ENCODE measurements around the gene HS3ST3A1.
A peak's percentile ranks its signal among the peaks of the same experiment; 100 is the strongest.

The HS3ST3A1 gene

GRCh38 chr17:13581925-13582324, 19.8 kb downstream of the HS3ST3A1 start:
- Histone ChIP-seq H3K4me2 (ENCODE audit: low read length) (no peak overlapping the region), H3K4me1 (ENCODE audit: insufficient read depth, low read length, severe bottlenecking) (peaks cover 22% of the 10 kb centered on the region), H3K9me3 (ENCODE audit: low read length) (no peaks in the 10 kb centered on the region), H3K27ac (ENCODE audit: low read depth, low read length, poor library complexity, severe bottlenecking) (peak overlapping the region; percentile 84), H3F3A (ENCODE audit: insufficient read depth, low read length) (no peaks in the 10 kb centered on the region), H3K9me2 (ENCODE audit: low read depth, low read length) (no peaks in the 10 kb centered on the region), H4K20me1 (ENCODE audit: insufficient read depth, low read length) (no peaks in the 10 kb centered on the region), H2AFZ (ENCODE audit: low read length) (no peak overlapping the region), H3K79me2 (ENCODE audit: insufficient read depth, low read length) (no peaks in the 10 kb centered on the region), H3K36me3 (ENCODE audit: insufficient read depth, low read length) (no peaks in the 10 kb centered on the region), H3K27me3 (ENCODE audit: insufficient read depth, low read length) (no peaks in the 10 kb centered on the region), H3K4me3 (ENCODE audit: low read depth, low read length, poor library complexity, severe bottlenecking) (no peak overlapping the region), H3K9ac (ENCODE audit: low read length) (no peak overlapping the region)
- no peak for TF ChIP-seq EZH2 (IDR thresholded peaks at IDR 0.05; ENCODE audit: borderline replicate concordance, low read length)
- no peak for TF ChIP-seq CTCF (IDR thresholded peaks at IDR 0.05; ENCODE audit: low read length)

- Histone ChIP-seq H3K27me3 (ENCODE audit: insufficient read depth, low read length) (no peaks in the 10 kb centered on the region), H3F3A (ENCODE audit: insufficient read depth, low read length) (no peaks in the 10 kb centered on the region), H3K4me1 (ENCODE audit: insufficient read depth, low read length, severe bottlenecking) (peaks cover 22% of the 10 kb centered on the region), H3K27ac (ENCODE audit: low read depth, low read length, poor library complexity, severe bottlenecking) (no peak overlapping the region), H3K4me2 (ENCODE audit: low read length) (no peak overlapping the region), H3K9ac (ENCODE audit: low read length) (no peak overlapping the region), H4K20me1 (ENCODE audit: insufficient read depth, low read length) (no peaks in the 10 kb centered on the region), H3K79me2 (ENCODE audit: insufficient read depth, low read length) (no peaks in the 10 kb centered on the region), H3K9me2 (ENCODE audit: low read depth, low read length) (no peaks in the 10 kb centered on the region), H2AFZ (ENCODE audit: low read length) (no peak overlapping the region), H3K9me3 (ENCODE audit: low read length) (no peaks in the 10 kb centered on the region), H3K36me3 (ENCODE audit: insufficient read depth, low read length) (no peaks in the 10 kb centered on the region), H3K4me3 (ENCODE audit: low read depth, low read length, poor library complexity, severe bottlenecking) (no peak overlapping the region)
- TF ChIP-seq EZH2 (IDR thresholded peaks at IDR 0.05; ENCODE audit: borderline replicate concordance, low read length) (no peak), CTCF (IDR thresholded peaks at IDR 0.05; ENCODE audit: low read length) (no peak)
Observed at GRCh38 chr17:13580790-13581189, 20.9 kb downstream of the HS3ST3A1 start.

GRCh38 chr17:13576661-13577526, 24.8 kb downstream of the HS3ST3A1 start:
- H3K4me1 ChIP-seq (ENCODE audit: insufficient read depth, low read length, severe bottlenecking), result peaks cover 2% of the 10 kb centered on the region
- no peak overlapping the region for H3K4me3 ChIP-seq (ENCODE audit: low read depth, low read length, poor library complexity, severe bottlenecking)
- H3K4me2 ChIP-seq (ENCODE audit: low read length), result no peak overlapping the region
- no peaks in the 10 kb centered on the region for H3K9me2 ChIP-seq (ENCODE audit: low read depth, low read length)
- no peaks in the 10 kb centered on the region for H4K20me1 ChIP-seq (ENCODE audit: insufficient read depth, low read length)
- H3K27ac ChIP-seq (ENCODE audit: low read depth, low read length, poor library complexity, severe bottlenecking), result no peak overlapping the region
- no peak overlapping the region for H3K9ac ChIP-seq (ENCODE audit: low read length)
- no peaks in the 10 kb centered on the region for H3K9me3 ChIP-seq (ENCODE audit: low read length)
- H3K79me2 ChIP-seq (ENCODE audit: insufficient read depth, low read length), result no peaks in the 10 kb centered on the region
- H3K36me3 ChIP-seq (ENCODE audit: insufficient read depth, low read length), result no peaks in the 10 kb centered on the region
- TF ChIP-seq CTCF (IDR thresholded peaks at IDR 0.05; ENCODE audit: low read length), result peak; percentile 38; the same call in 1 of the 2 replicates
- no peak for TF ChIP-seq EZH2 (IDR thresholded peaks at IDR 0.05; ENCODE audit: borderline replicate concordance, low read length)
- H3K27me3 ChIP-seq (ENCODE audit: insufficient read depth, low read length), result no peaks in the 10 kb centered on the region
- no peak overlapping the region for H2AFZ ChIP-seq (ENCODE audit: low read length)
- no peaks in the 10 kb centered on the region for H3F3A ChIP-seq (ENCODE audit: insufficient read depth, low read length)
